Tibial nerve (tissue), 4 donors: ENCODE measurements around the gene FGD4.

Experiments used
- CTCF ChIP-seq, 5 experiments: fragments of 200-600 bp in 3 of 5; fragments of 450-650 bp in 2 of 5; sonication (generic) in 3 of 5; IDR thresholded peaks; one replicate each; pipeline ENCODE4 v1.5.1; 2016 to 2019; ENCODE audit warnings: antibody characterized with exemption in 5 of 5, mild to moderate bottlenecking in 3 of 5, moderate library complexity in 2 of 5
- EP300 ChIP-seq, 2 donors: sonication (generic); formaldehyde crosslinking; IDR thresholded peaks; one replicate each; pipeline ENCODE4 v1.6.1; 2017; ENCODE audit warnings: antibody characterized with exemption in 2 of 2, mild to moderate bottlenecking in 1 of 2
- POLR2A ChIP-seq, 2 donors: fragments of 450-650 bp; IDR thresholded peaks; one replicate each; pipeline ENCODE4 v1.6.1; 2017; ENCODE audit warnings: antibody characterized with exemption in 2 of 2, mild to moderate bottlenecking in 2 of 2, moderate library complexity in 2 of 2

DNA sequence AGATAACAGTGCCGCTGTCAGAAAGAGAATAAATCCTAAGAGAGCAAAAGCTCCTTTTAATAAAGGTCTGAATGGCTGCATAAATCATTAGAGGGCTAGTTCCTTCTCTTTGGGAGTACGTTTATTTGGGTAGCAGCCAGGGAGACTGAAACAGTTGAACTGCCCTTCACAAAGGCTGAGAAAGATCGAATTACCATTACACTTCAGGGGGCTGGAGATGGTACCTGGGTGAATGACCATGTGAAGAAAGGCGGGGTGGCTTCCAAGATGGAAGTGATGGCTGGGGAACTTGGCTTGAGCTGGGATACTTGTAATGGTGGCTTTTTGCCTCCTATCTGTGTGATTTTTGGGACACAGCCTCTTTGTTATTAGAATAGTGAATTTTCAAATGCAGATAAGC lies 1.7 kb upstream of the FGD4 start:
- TF ChIP-seq CTCF (IDR thresholded peaks at IDR 0.05) = no peak
- TF ChIP-seq POLR2A (IDR thresholded peaks at IDR 0.05) = no peak
- TF ChIP-seq EP300 (IDR thresholded peaks at IDR 0.05) = no peak
